Glutamatergic neuron (in vitro differentiated cells): Measurements from ENCODE around the gene SH3BP5L. TPM values are rescaled to one million over a fixed set of nuclear protein-coding genes. Genes with fewer than 3 reads are reported as not detected.

Experiments used
- DNase-seq: peaks from one replicate; pipeline ENCODE4 v3.0.0; 2022
- H3K27ac Mint-ChIP-seq: one replicate; pipeline ENCODE4 v1.8.0; 2020; ENCODE audit warnings: mild to moderate bottlenecking, mixed read lengths, inconsistent platforms; ENCODE audit not compliant: unreplicated experiment
- H3K27me3 Mint-ChIP-seq: one replicate; pipeline ENCODE4 v1.8.0; 2020; ENCODE audit warnings: mild to moderate bottlenecking, moderate library complexity, mixed read lengths, inconsistent platforms; ENCODE audit not compliant: unreplicated experiment
- H3K36me3 Mint-ChIP-seq: one replicate; pipeline ENCODE4 v1.8.0; 2020; ENCODE audit warnings: mild to moderate bottlenecking, mixed read lengths, inconsistent platforms; ENCODE audit not compliant: unreplicated experiment
- H3K4me1 Mint-ChIP-seq: one replicate; pipeline ENCODE4 v1.8.0; 2020; ENCODE audit warnings: mild to moderate bottlenecking, low read depth, mixed read lengths, inconsistent platforms; ENCODE audit not compliant: unreplicated experiment
- H3K4me3 Mint-ChIP-seq: one replicate; pipeline ENCODE4 v1.8.0; 2020; ENCODE audit warnings: mild to moderate bottlenecking, mixed read lengths, inconsistent platforms; ENCODE audit not compliant: unreplicated experiment
- H3K9me3 Mint-ChIP-seq: one replicate; pipeline ENCODE4 v1.8.0; 2020; ENCODE audit warnings: mild to moderate bottlenecking, moderate library complexity, mixed read lengths, inconsistent platforms; ENCODE audit not compliant: unreplicated experiment
- total RNA-seq: library from RNA; stranded (reverse); fragmentation: NEBNext Ultra II Directional; extraction: Animal tissue kit (Norgen Biotek cat#: 25700); gene quantifications from one replicate; pipeline ENCODE4 v1.2.1, GENCODE V29; 2021; ENCODE audit not compliant: unreplicated experiment
- TF ChIP-seq, protein P1 (sequence below): fragments of 200-600 bp; sonication (generic); IDR thresholded peaks from one replicate; pipeline ENCODE4 v1.5.0; 2021; ENCODE audit not compliant: partially characterized antibody, unreplicated experiment

Gene SH3BP5L
- total RNA-seq, 1 donor from 2014 or later = 74.0 TPM

DNA sequence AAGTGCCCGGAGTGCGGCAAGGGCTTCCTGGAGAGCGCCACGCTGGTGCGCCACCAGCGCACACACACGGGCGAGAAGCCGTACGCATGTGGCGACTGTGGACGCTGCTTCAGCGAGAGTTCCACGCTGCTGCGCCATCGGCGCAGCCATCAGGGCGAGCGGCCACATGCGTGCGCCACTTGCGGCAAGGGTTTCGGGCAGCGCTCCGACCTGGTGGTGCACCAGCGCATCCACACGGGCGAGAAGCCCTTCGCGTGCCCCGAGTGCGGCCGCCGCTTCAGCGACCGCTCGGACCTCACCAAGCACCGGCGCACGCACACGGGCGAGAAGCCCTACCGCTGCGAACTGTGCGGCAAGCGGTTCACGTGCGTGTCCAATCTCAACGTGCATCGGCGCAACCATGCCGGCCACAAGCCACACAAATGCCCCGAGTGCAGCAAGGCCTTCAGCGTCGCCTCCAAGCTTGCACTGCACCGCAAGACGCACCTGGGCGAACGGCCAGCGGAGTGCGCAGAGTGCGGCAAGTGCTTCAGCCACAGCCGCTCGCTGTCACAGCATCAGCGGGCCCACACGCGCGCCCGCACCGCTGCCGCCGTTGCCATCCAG, 22.3 kb upstream of the SH3BP5L start:
- Mint-ChIP-seq H3K9me3 (no peaks in the 10 kb centered on the region), H3K4me1 (peaks cover under 1% of the 10 kb centered on the region), H3K4me3 (no peak overlapping the region), H3K36me3 (peaks cover 5% of the 10 kb centered on the region), H3K27ac (no peak overlapping the region), H3K27me3 (peaks cover 10% of the 10 kb centered on the region)
- no peak for DNase-seq
- TF ChIP-seq, protein P1, sequence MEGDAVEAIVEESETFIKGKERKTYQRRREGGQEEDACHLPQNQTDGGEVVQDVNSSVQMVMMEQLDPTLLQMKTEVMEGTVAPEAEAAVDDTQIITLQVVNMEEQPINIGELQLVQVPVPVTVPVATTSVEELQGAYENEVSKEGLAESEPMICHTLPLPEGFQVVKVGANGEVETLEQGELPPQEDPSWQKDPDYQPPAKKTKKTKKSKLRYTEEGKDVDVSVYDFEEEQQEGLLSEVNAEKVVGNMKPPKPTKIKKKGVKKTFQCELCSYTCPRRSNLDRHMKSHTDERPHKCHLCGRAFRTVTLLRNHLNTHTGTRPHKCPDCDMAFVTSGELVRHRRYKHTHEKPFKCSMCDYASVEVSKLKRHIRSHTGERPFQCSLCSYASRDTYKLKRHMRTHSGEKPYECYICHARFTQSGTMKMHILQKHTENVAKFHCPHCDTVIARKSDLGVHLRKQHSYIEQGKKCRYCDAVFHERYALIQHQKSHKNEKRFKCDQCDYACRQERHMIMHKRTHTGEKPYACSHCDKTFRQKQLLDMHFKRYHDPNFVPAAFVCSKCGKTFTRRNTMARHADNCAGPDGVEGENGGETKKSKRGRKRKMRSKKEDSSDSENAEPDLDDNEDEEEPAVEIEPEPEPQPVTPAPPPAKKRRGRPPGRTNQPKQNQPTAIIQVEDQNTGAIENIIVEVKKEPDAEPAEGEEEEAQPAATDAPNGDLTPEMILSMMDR = no peak

DNA sequence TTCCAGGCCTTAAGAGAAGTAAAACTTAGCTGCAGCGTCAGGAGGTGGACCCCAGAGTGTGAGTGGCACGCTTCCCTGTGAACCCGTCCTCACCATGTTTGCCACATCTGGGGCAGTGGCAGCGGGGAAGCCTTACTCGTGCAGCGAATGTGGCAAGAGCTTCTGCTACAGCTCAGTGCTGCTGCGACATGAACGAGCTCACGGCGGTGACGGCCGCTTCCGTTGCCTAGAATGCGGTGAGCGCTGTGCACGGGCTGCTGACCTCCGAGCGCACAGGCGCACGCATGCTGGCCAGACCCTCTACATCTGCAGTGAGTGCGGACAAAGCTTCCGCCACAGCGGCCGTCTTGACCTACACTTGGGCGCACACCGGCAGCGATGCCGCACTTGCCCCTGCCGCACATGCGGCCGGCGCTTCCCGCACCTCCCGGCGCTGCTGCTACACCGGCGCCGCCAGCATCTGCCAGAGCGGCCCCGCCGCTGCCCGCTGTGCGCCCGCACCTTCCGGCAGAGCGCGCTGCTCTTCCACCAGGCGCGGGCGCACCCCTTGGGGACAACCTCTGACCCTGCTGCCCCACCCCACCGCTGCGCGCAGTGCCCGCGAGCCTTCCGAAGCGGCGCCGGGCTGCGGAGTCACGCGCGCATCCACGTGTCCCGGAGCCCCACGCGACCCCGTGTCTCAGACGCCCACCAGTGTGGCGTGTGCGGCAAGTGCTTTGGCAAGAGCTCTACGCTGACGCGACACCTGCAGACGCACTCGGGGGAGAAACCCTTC, 21.7 kb upstream of the SH3BP5L start:
- H3K4me3 Mint-ChIP-seq = no peak overlapping the region
- TF ChIP-seq, protein P1 = no peak
- DNase-seq = peak; percentile 47
- no peak overlapping the region for H3K27ac Mint-ChIP-seq
- H3K9me3 Mint-ChIP-seq = no peaks in the 10 kb centered on the region
- H3K4me1 Mint-ChIP-seq = peaks cover 3% of the 10 kb centered on the region
- H3K36me3 Mint-ChIP-seq = peaks cover 5% of the 10 kb centered on the region
- peaks cover 10% of the 10 kb centered on the region for H3K27me3 Mint-ChIP-seq

DNA sequence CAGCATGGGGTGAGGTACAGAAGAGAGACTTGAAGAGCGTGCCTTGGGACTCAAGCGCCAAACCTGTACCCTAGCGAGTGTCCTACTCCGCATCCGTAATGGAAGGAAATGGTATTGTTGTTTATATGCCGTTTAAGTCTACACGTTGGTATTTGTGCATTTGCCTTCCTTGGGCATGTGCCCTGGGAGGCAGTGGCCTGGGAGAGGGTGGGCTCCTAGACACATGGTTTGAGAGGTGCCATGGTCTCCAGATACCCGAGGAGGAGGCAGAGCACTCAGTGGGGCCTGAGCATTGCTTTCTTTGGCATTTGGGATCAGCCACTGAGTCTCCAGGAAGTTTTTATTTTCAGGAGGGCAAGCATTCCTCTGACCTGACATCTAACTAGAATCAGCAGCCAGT, 18.8 kb upstream of the SH3BP5L start:
- Mint-ChIP-seq H3K27ac (no peak overlapping the region), H3K4me1 (peaks cover 5% of the 10 kb centered on the region), H3K36me3 (peaks cover 5% of the 10 kb centered on the region), H3K4me3 (no peak overlapping the region), H3K27me3 (peaks cover 10% of the 10 kb centered on the region), H3K9me3 (no peaks in the 10 kb centered on the region)
- TF ChIP-seq, protein P1 = no peak
- no peak for DNase-seq

DNA sequence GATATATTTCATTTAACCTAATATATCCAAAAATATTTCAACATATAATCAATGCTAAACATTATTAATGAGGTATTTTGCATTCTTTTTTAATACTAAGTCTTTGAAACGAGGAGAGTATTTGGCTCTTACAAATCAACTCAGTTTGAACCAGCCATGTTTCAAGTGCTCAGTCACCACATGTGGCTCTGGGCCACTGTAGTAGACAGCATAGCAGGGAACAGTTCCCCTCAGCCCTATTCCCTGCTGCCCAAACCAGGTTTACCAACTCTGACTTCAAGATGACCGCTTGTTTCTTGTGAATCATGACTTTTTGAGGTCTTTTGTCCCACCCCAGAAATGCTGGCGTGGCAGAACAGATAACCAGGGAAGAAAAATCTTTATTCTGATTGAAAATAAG, 18.0 kb upstream of the SH3BP5L start:
- peaks cover 5% of the 10 kb centered on the region for H3K4me1 Mint-ChIP-seq

More for the DNA sequence above, 18.0 kb upstream of the SH3BP5L start:
- Mint-ChIP-seq H3K36me3 (peaks cover 1% of the 10 kb centered on the region), H3K4me3 (no peak overlapping the region), H3K27ac (no peak overlapping the region), H3K9me3 (peaks cover 2% of the 10 kb centered on the region), H3K27me3 (peaks cover 6% of the 10 kb centered on the region)
- TF ChIP-seq, protein P1 = no peak
- no peak for DNase-seq
